Testis (tissue), 2 donors: ENCODE data around the gene IRF5.

Experiments used
- POLR2A ChIP-seq: fragments of 450-650 bp; IDR thresholded peaks from one replicate; pipeline ENCODE4 v1.6.1; 2017; ENCODE audit warnings: antibody characterized with exemption, mild to moderate bottlenecking, moderate library complexity
- TF ChIP-seq, protein P1 (sequence below), 3 experiments: fragments of 450-650 bp in 2 of 3; fragments of 200-600 bp in 1 of 3; sonication (generic) in 1 of 3; IDR thresholded peaks; one replicate each; pipeline ENCODE4 v1.5.1; 2016 to 2019; ENCODE audit warnings: antibody characterized with exemption in 3 of 3, mild to moderate bottlenecking in 2 of 3, moderate library complexity in 1 of 3

- TF ChIP-seq, protein P1, sequence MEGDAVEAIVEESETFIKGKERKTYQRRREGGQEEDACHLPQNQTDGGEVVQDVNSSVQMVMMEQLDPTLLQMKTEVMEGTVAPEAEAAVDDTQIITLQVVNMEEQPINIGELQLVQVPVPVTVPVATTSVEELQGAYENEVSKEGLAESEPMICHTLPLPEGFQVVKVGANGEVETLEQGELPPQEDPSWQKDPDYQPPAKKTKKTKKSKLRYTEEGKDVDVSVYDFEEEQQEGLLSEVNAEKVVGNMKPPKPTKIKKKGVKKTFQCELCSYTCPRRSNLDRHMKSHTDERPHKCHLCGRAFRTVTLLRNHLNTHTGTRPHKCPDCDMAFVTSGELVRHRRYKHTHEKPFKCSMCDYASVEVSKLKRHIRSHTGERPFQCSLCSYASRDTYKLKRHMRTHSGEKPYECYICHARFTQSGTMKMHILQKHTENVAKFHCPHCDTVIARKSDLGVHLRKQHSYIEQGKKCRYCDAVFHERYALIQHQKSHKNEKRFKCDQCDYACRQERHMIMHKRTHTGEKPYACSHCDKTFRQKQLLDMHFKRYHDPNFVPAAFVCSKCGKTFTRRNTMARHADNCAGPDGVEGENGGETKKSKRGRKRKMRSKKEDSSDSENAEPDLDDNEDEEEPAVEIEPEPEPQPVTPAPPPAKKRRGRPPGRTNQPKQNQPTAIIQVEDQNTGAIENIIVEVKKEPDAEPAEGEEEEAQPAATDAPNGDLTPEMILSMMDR (IDR thresholded peaks at IDR 0.05): no peak
- TF ChIP-seq POLR2A: no peak
Observed at GRCh38 chr7:128923411-128923800, 14.3 kb upstream of the IRF5 start.
